ENCODE measurements around the gene SPOCK1. TPM values are rescaled to one million over a fixed set of nuclear protein-coding genes. Genes with fewer than 3 reads are reported as not detected.

Gene SPOCK1
- total and polyA plus RNA-seq, 2 of the 4 experiments (the other 2 are of a cell fraction), result 5.0 to 20.3 TPM

GRCh38 chr5:137216976-137217598 is 282.0 kb downstream of the SPOCK1 start:
- Histone ChIP-seq H4K91ac (ENCODE audit: insufficient read depth, low read depth, low read length) (no peak overlapping the region), H4K20me1 (ENCODE audit: insufficient read depth, low read length) (no peaks in the 10 kb centered on the region), H2AK5ac (ENCODE audit: low read depth, low read length) (no peak overlapping the region), H2BK120ac (ENCODE audit: low read depth, low read length) (no peak overlapping the region; the same call in 1 of the 2 replicates), H3K27me3 (ENCODE audit: control insufficient read depth, insufficient read depth, low read length) (no peaks in the 10 kb centered on the region), H2BK15ac (ENCODE audit: low read depth, low read length) (no peak overlapping the region), H2AK9ac (replicated peaks; ENCODE audit: low read depth, low read length, poor library complexity) (no peak overlapping the region), H3K18ac (ENCODE audit: low read depth, low read length) (no peak overlapping the region), H3K4me1 (ENCODE audit: control insufficient read depth, insufficient read depth, low read length) (0 out of 2 replicates have a peak, but pooled peaks cover 2% of the 10 kb centered on the region), H2AFZ (replicated peaks; ENCODE audit: low read length, poor library complexity) (no peak overlapping the region), H3K4me2 (ENCODE audit: low read depth, low read length) (no peak overlapping the region), H2BK5ac (ENCODE audit: low read depth, low read length, poor library complexity, severe bottlenecking) (no peak overlapping the region), H3K9ac (ENCODE audit: low read depth, low read length) (no peak overlapping the region), H4K8ac (ENCODE audit: low read depth in 2 of 2, low read length in 2 of 2) (no peak overlapping the region), H3K27ac (ENCODE audit: insufficient read depth, low read length) (no peak overlapping the region), H3K4ac (ENCODE audit: low read depth, low read length) (no peak overlapping the region), H3K23ac (ENCODE audit: low read depth, low read length) (no peak overlapping the region), H3K36me3 (ENCODE audit: control insufficient read depth, insufficient read depth, low read length) (no peaks in the 10 kb centered on the region), H3K9me1 (ENCODE audit: insufficient read depth, low read length) (no peaks in the 10 kb centered on the region), H4K5ac (ENCODE audit: low read depth, low read length) (no peak overlapping the region), H3K4me3 (ENCODE audit: insufficient read depth, low read depth, low read length) (no peak overlapping the region), H3K9me3 (ENCODE audit: control insufficient read depth, insufficient read depth, low read length) (no peaks in the 10 kb centered on the region), H3K56ac (ENCODE audit: extremely low read depth, insufficient read depth, low read length) (no peak overlapping the region), H3K79me1 (ENCODE audit: low read depth in 1 of 2, low read length in 2 of 2) (no peaks in the 10 kb centered on the region; a peak in 1 of 4 replicates), H3K14ac (replicated peaks; ENCODE audit: low read depth, low read length) (no peak overlapping the region), H2BK20ac (ENCODE audit: low read depth, low read length) (no peak overlapping the region)
- ATAC-seq (ENCODE audit: low read depth), result no peak
- no TSS peak for BruUV-seq (replicated peaks)
- in situ Hi-C loops (cut with MboI; ENCODE audit: low sequenced_read_pairs) (no loop called here), dilution Hi-C loops (cut with HindIII; ENCODE audit: low sequenced_read_pairs, unreplicated experiment) (no loop called here), intact Hi-C loops (cut with micrococcal nuclease) (no loop called here)
- WGBS, 2 experiments (ENCODE audit: extremely low coverage in 2 of 2, insufficient read length in 1 of 2), result no CpG with 5 or more reads among the region's 5 CpGs
- no peak for TF ChIP-seq MAFK (IDR thresholded peaks at IDR 0.05; ENCODE audit: low read depth, low read length)
- no peak for TF ChIP-seq FOS (IDR thresholded peaks at IDR 0.05; ENCODE audit: low read depth, low read length)
- TF ChIP-seq MAZ (IDR thresholded peaks at IDR 0.05; ENCODE audit: borderline replicate concordance, low read depth, low read length), result no peak
- no peak for TF ChIP-seq NFE2L2 (IDR thresholded peaks at IDR 0.05; ENCODE audit: low read depth, low read length)
- no peak for TF ChIP-seq USF2 (IDR thresholded peaks at IDR 0.05; ENCODE audit: low read depth, low read length)
- no peak for TF ChIP-seq BHLHE40 (IDR thresholded peaks at IDR 0.05; ENCODE audit: low read depth, low read length)
- no peak for TF ChIP-seq CEBPB (IDR thresholded peaks at IDR 0.05; ENCODE audit: low read depth, low read length)
- TF ChIP-seq CTCF (conservative IDR thresholded peaks at IDR 0.05; ENCODE audit: low read depth, low read length), result no peak
- TF ChIP-seq ELK1 (IDR thresholded peaks at IDR 0.05; ENCODE audit: borderline replicate concordance, low read depth, low read length), result no peak
- no peak for TF ChIP-seq SMC3 (IDR thresholded peaks at IDR 0.05; ENCODE audit: low read depth, low read length)
- no peak for TF ChIP-seq RAD21 (IDR thresholded peaks at IDR 0.05; ENCODE audit: low read length)
- no peak for TF ChIP-seq MXI1 (IDR thresholded peaks at IDR 0.05; ENCODE audit: borderline replicate concordance, low read depth, low read length)
- no peak for TF ChIP-seq RCOR1 (IDR thresholded peaks at IDR 0.05; ENCODE audit: insufficient replicate concordance, low read length)
- no peak for TF ChIP-seq CHD1 (IDR thresholded peaks at IDR 0.05; ENCODE audit: low read depth, low read length)
- TF ChIP-seq POLR2A (IDR thresholded peaks at IDR 0.05; ENCODE audit: low read depth, low read length), result no peak
- no peak for TF ChIP-seq RFX5 (IDR thresholded peaks at IDR 0.05; ENCODE audit: low read depth, low read length)
- CTCF ChIA-PET, result no interaction called here
- DNase-seq, result no peak
- POLR2A ChIA-PET (ENCODE audit: unreplicated experiment), result no interaction called here

Measured in IMR-90 (cell line).